CD4-positive, alpha-beta memory T cell (primary cell): ENCODE measurements around the gene HIPK2. TPM values are rescaled to one million over a fixed set of nuclear protein-coding genes. Genes with fewer than 3 reads are reported as not detected.
A peak's percentile ranks its signal among the peaks of the same experiment; 100 is the strongest.

Experiments
- CTCF ChIA-PET: fragments of 350-600 bp; sonication (Branson Sonifier 250); formaldehyde crosslinking; loops from one replicate; lab custom pipeline; 2021; ENCODE audit warnings: inconsistent platforms; ENCODE audit not compliant: partially characterized antibody; lab: Charles Lee
- POLR2A ChIA-PET: fragments of 350-600 bp; sonication (Branson Sonifier 250); formaldehyde crosslinking; loops from one replicate; lab custom pipeline; 2021; ENCODE audit not compliant: partially characterized antibody; lab: Charles Lee
- DNase-seq, 5 donors: peaks; one replicate each; pipeline versions ENCODE4 v3.0.0 to v3.0.0-alpha.2; 2020 to 2022; ENCODE audit warnings: mixed read lengths in 1 of 5
- H3K27ac ChIP-seq: one replicate; pipeline ENCODE4 v1.7.0; 2013; ENCODE audit warnings: low read depth, low read length
- H3K27me3 ChIP-seq: 2 replicates; pipeline ENCODE4 v1.7.0; 2013; ENCODE audit warnings: mild to moderate bottlenecking, low read length, moderate library complexity; ENCODE audit not compliant: insufficient read depth
- H3K36me3 ChIP-seq: 2 replicates; pipeline ENCODE4 v1.7.0; 2013; ENCODE audit warnings: mild to moderate bottlenecking, low read length, moderate library complexity; ENCODE audit not compliant: insufficient read depth
- H3K4me1 ChIP-seq: 2 replicates; pipeline ENCODE4 v1.7.0; 2013; ENCODE audit warnings: mild to moderate bottlenecking, low read length, moderate library complexity; ENCODE audit not compliant: insufficient read depth
- H3K4me3 ChIP-seq, 2 donors: one replicate each; pipeline ENCODE4 v1.7.0; 2013; ENCODE audit warnings: low read length in 2 of 2, mild to moderate bottlenecking in 1 of 2
- H3K9me3 ChIP-seq, 2 donors: one replicate each; pipeline ENCODE4 v1.7.0; 2013; ENCODE audit warnings: low read length in 2 of 2, control low read depth in 1 of 2; ENCODE audit not compliant: control insufficient read depth in 1 of 2
- H3K27ac Mint-ChIP-seq, 7 donors: one replicate each; pipeline ENCODE4 v1.8.0; 2020 to 2021; ENCODE audit warnings: mixed read lengths in 7 of 7, mild to moderate bottlenecking in 6 of 7, inconsistent platforms in 3 of 7, moderate library complexity in 3 of 7
- H3K27me3 Mint-ChIP-seq, 2 donors: one replicate each; pipeline ENCODE4 v1.8.0; 2020 to 2021; ENCODE audit warnings: mixed read lengths in 2 of 2
- H3K36me3 Mint-ChIP-seq, 2 donors: one replicate each; pipeline ENCODE4 v1.8.0; 2020 to 2021; ENCODE audit warnings: mixed read lengths in 2 of 2, inconsistent platforms in 1 of 2, mild to moderate bottlenecking in 1 of 2
- H3K4me1 Mint-ChIP-seq, 4 donors: one replicate each; pipeline ENCODE4 v1.8.0; 2020 to 2021; ENCODE audit warnings: mixed read lengths in 4 of 4, mild to moderate bottlenecking in 1 of 4
- H3K4me3 Mint-ChIP-seq, 8 donors: one replicate each; pipeline ENCODE4 v1.8.0; 2020 to 2021; ENCODE audit warnings: mixed read lengths in 8 of 8, mild to moderate bottlenecking in 7 of 8, moderate library complexity in 6 of 8, inconsistent platforms in 3 of 8
- H3K9me3 Mint-ChIP-seq, 8 donors: one replicate each; pipeline ENCODE4 v1.8.0; 2020 to 2021; ENCODE audit warnings: mixed read lengths in 8 of 8, mild to moderate bottlenecking in 5 of 8, inconsistent platforms in 3 of 8, moderate library complexity in 1 of 8
- intact Hi-C: fragments of 100-400 bp; cut with micrococcal nuclease; formaldehyde crosslinking; loops from one replicate; pipeline ENCODE4 v1.15.1; 2023
- polyA plus RNA-seq, 2 donors: library from polyadenylated mRNA; unstranded; fragments of 300-500 nt; fragmentation: Illumina TruSeq; gene quantifications; one replicate each; pipeline ENCODE4 v1.2.3, GENCODE V29; 2021
- total RNA-seq, 2 experiments: library from RNA; stranded (reverse); gene quantifications; one replicate each; pipeline ENCODE4 v1.2.3, GENCODE V29; 2021

Gene HIPK2
- total and polyA plus RNA-seq, 4 experiments from 2014 or later = 0.87 to 34.1 (median 17.8) TPM

GRCh38 chr7:139660317-139661042 lies 117.3 kb downstream of the HIPK2 start:
- peaks cover 22 to 45% (median 39%) of the 10 kb centered on the region in 4 donors for H3K4me1 Mint-ChIP-seq
- H3K9me3 ChIP-seq = no peaks in the 10 kb centered on the region
- H3K9me3 Mint-ChIP-seq = no peaks in the 10 kb centered on the region
- intact Hi-C loops = no loop called here
- no peak overlapping the region for H3K4me3 ChIP-seq
- H3K27ac ChIP-seq = no peak overlapping the region
- ChIA-PET POLR2A (no interaction called here), CTCF (interaction anchor here (0.7 to 2.1 kb wide), 2 partner anchors 13 to 15 kb away, joined by 3 to 8 read pairs; no protein-coding TSS in a partner anchor)
- H3K4me3 Mint-ChIP-seq = no peak overlapping the region
- H3K4me1 ChIP-seq = no peaks in the 10 kb centered on the region
- DNase-seq = no peak
- no peaks in the 10 kb centered on the region for H3K27me3 Mint-ChIP-seq
- H3K36me3 ChIP-seq = no peaks in the 10 kb centered on the region
- peak overlapping the region in 1 of 7 donors; percentile 11 for H3K27ac Mint-ChIP-seq
- peaks cover 6 to 9% of the 10 kb centered on the region in 2 donors for H3K36me3 Mint-ChIP-seq
- H3K27me3 ChIP-seq = no peaks in the 10 kb centered on the region

DNA sequence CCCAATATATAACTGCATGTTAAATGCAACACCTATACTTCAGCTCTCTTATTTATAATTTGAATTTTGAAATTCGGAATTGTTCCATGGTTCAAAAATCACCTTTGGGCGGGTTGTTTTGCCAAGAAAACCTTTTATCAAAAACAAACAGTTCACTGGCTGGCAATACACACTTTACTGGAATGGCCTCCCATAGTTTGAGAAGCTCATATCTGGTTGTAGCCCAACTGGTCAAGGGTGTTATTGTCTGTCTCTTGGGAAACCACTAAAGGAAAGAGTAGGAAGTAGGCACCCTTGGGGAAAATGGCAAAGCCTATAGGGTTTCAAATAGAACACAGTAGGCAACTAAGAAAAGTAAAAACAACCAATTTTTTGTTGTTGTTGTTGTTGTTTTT lies 117.9 kb downstream of the HIPK2 start:
- peaks cover 24 to 45% (median 39%) of the 10 kb centered on the region in 4 donors for H3K4me1 Mint-ChIP-seq
- no peaks in the 10 kb centered on the region for H3K36me3 ChIP-seq
- intact Hi-C loops = no loop called here
- no peak overlapping the region for H3K4me3 ChIP-seq
- H3K4me1 ChIP-seq = no peaks in the 10 kb centered on the region
- no peak overlapping the region for H3K27ac Mint-ChIP-seq
- peaks cover 7 to 8% of the 10 kb centered on the region in 2 donors for H3K36me3 Mint-ChIP-seq
- no peaks in the 10 kb centered on the region for H3K27me3 Mint-ChIP-seq
- ChIA-PET POLR2A (no interaction called here), CTCF (interaction anchor here (0.7 to 2.1 kb wide), 2 partner anchors 13 to 14 kb away, joined by 3 to 8 read pairs; no protein-coding TSS in a partner anchor)
- H3K27ac ChIP-seq = no peak overlapping the region
- no peaks in the 10 kb centered on the region for H3K9me3 Mint-ChIP-seq
- DNase-seq = no peak
- H3K4me3 Mint-ChIP-seq = no peak overlapping the region
- H3K27me3 ChIP-seq = no peaks in the 10 kb centered on the region
- no peaks in the 10 kb centered on the region for H3K9me3 ChIP-seq

- no peaks in the 10 kb centered on the region for H3K9me3 ChIP-seq
- POLR2A ChIA-PET = no interaction called here
- no peak overlapping the region for H3K4me3 ChIP-seq
- H3K4me1 ChIP-seq = no peaks in the 10 kb centered on the region
- H3K9me3 Mint-ChIP-seq = no peaks in the 10 kb centered on the region
- no peak for DNase-seq
- no peaks in the 10 kb centered on the region for H3K36me3 ChIP-seq
- no peak overlapping the region for H3K27ac ChIP-seq
- H3K27me3 Mint-ChIP-seq = no peaks in the 10 kb centered on the region
- H3K36me3 Mint-ChIP-seq = peaks cover 7 to 8% of the 10 kb centered on the region in 2 donors
- H3K4me3 Mint-ChIP-seq = no peak overlapping the region
- peaks cover 23 to 44% (median 36%) of the 10 kb centered on the region in 4 donors for H3K4me1 Mint-ChIP-seq
- no peaks in the 10 kb centered on the region for H3K27me3 ChIP-seq
- intact Hi-C loops = no loop called here
- CTCF ChIA-PET = interaction anchor here (0.7 to 2.1 kb wide), 2 partner anchors 12 to 14 kb away, joined by 3 to 8 read pairs; no protein-coding TSS in a partner anchor
- H3K27ac Mint-ChIP-seq = peak overlapping the region in 2 of 7 donors; percentile 4 to 36
Measured at GRCh38 chr7:139658908-139659675, 118.7 kb downstream of the HIPK2 start.

DNA sequence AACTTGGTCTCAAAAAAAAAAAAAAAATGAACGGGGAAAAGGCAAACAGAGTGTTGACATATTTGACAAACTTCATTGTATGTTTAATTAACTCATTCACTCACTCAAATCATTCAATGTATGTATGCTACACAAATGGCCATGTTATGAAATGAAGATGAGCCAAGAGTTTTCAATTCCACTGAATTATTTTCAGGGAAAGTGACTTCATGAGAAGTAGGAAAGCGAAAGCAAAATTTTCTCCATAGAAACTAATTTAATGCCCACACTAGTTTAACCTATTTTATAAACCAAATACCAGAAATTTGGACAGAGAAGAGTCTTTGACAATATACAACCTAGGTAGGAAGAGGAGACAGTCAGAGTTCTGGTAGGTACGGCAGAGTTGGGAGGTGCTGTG lies 119.5 kb downstream of the HIPK2 start:
- CTCF ChIA-PET = no interaction called here
- Histone ChIP-seq H3K27ac (no peak overlapping the region), H3K36me3 (no peaks in the 10 kb centered on the region), H3K9me3 (no peaks in the 10 kb centered on the region), H3K27me3 (no peaks in the 10 kb centered on the region), H3K4me1 (no peaks in the 10 kb centered on the region), H3K4me3 (no peak overlapping the region)
- Mint-ChIP-seq H3K4me3 (no peak overlapping the region), H3K4me1 (peaks cover 19 to 39% (median 33%) of the 10 kb centered on the region in 4 donors), H3K27ac (peak overlapping the region in 3 of 7 donors; percentile 18 to 61 (median 36)), H3K9me3 (no peaks in the 10 kb centered on the region), H3K36me3 (peaks cover 7 to 8% of the 10 kb centered on the region in 2 donors), H3K27me3 (no peaks in the 10 kb centered on the region)
- intact Hi-C loops = no loop called here
- POLR2A ChIA-PET = no interaction called here
- DNase-seq = no peak

- no peak for DNase-seq
- ChIA-PET POLR2A (no interaction called here), CTCF (interaction anchor here (0.8 kb wide), 1 partner anchor 12 kb away, joined by 4 read pairs; no protein-coding TSS in a partner anchor)
- no peaks in the 10 kb centered on the region for H3K27me3 ChIP-seq
- intact Hi-C loops = no loop called here
- Mint-ChIP-seq H3K9me3 (no peaks in the 10 kb centered on the region), H3K36me3 (peaks cover 3 to 8% of the 10 kb centered on the region in 2 donors), H3K4me3 (no peak overlapping the region), H3K27me3 (no peaks in the 10 kb centered on the region), H3K4me1 (peaks cover 16 to 33% (median 28%) of the 10 kb centered on the region in 4 donors), H3K27ac (peak overlapping the region in 1 of 7 donors; percentile 13)
- no peak overlapping the region for H3K4me3 ChIP-seq
- H3K9me3 ChIP-seq = no peaks in the 10 kb centered on the region
- no peaks in the 10 kb centered on the region for H3K36me3 ChIP-seq
- no peaks in the 10 kb centered on the region for H3K4me1 ChIP-seq
- no peak overlapping the region for H3K27ac ChIP-seq
Measured at GRCh38 chr7:139657725-139658124, 120.1 kb downstream of the HIPK2 start.

DNA sequence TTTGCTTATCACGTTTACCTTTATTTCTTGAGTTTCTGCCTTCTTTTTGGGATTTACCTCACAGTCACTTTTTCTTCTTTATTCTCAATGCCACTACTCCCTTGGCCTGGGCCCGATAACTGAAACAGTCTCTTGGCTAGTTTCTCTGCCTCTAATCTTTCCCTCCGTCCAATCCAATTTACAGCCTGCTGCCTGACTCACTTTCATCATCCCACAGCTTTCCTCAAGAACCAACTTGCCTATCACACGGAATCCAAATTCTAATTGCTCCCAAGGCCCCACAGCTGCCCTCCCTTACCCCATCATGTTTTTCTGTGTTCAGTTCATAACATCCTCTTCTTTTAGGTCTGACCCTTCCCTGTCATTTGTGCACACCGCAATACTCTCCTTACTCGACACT lies 121.4 kb downstream of the HIPK2 start:
- no peaks in the 10 kb centered on the region for H3K9me3 Mint-ChIP-seq
- H3K27ac ChIP-seq = no peak overlapping the region
- no peak overlapping the region for H3K4me3 Mint-ChIP-seq
- H3K27me3 ChIP-seq = no peaks in the 10 kb centered on the region
- peak overlapping the region in 5 of 7 donors; percentile 42 to 87 (median 66) for H3K27ac Mint-ChIP-seq
- peaks cover 16 to 31% (median 22%) of the 10 kb centered on the region in 4 donors for H3K4me1 Mint-ChIP-seq
- DNase-seq = no peak
- H3K36me3 ChIP-seq = no peaks in the 10 kb centered on the region
- no peak overlapping the region for H3K4me3 ChIP-seq
- no peaks in the 10 kb centered on the region for H3K9me3 ChIP-seq
- POLR2A ChIA-PET = no interaction called here
- CTCF ChIA-PET = no interaction called here
- no peaks in the 10 kb centered on the region for H3K4me1 ChIP-seq
- peaks cover 3 to 11% of the 10 kb centered on the region in 2 donors for H3K36me3 Mint-ChIP-seq
- no peaks in the 10 kb centered on the region for H3K27me3 Mint-ChIP-seq
- intact Hi-C loops = no loop called here

GRCh38 chr7:139655305-139655704 lies 122.5 kb downstream of the HIPK2 start:
- no peaks in the 10 kb centered on the region for H3K9me3 ChIP-seq
- H3K4me3 ChIP-seq = no peak overlapping the region
- no peaks in the 10 kb centered on the region for H3K9me3 Mint-ChIP-seq
- no peaks in the 10 kb centered on the region for H3K27me3 Mint-ChIP-seq
- no peaks in the 10 kb centered on the region for H3K36me3 ChIP-seq
- H3K27ac ChIP-seq = no peak overlapping the region
- peaks cover 12 to 36% (median 23%) of the 10 kb centered on the region in 4 donors for H3K4me1 Mint-ChIP-seq
- no peak overlapping the region for H3K4me3 Mint-ChIP-seq
- ChIA-PET POLR2A (no interaction called here), CTCF (interaction anchor here (1.7 kb wide), 1 partner anchor 9 kb away, joined by 9 read pairs; no protein-coding TSS in a partner anchor)
- peaks cover 3 to 11% of the 10 kb centered on the region in 2 donors for H3K36me3 Mint-ChIP-seq
- no peaks in the 10 kb centered on the region for H3K27me3 ChIP-seq
- no peak for DNase-seq
- H3K27ac Mint-ChIP-seq = peak overlapping the region in 5 of 7 donors; percentile 42 to 77 (median 53)
- no peaks in the 10 kb centered on the region for H3K4me1 ChIP-seq
- intact Hi-C loops = no loop called here
